ENCODE measurements around the gene CEMIP2. TPM values are rescaled to one million over a fixed set of nuclear protein-coding genes. Genes with fewer than 3 reads are reported as not detected.

The CEMIP2 gene
- total RNA-seq, 1 donor from 2014 or later = 139 TPM

DNA sequence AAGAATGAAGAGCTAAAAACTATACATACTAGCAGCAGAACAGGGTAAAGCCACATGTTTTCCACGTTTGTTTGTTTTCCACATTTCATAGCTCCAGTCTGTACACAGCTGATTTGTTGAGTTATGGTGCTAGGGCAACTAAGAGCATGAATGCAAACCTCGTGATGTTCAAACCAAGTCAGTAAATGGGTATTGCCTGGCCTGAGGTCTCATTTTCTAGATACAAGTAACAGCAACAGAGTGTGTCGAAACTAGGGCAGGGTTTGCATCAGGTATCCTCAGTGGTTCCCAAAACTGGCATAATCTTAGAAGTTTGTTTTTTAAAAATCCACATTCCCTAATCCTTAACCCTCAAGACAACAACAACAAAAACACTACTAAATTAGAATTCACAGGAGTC lies 89.3 kb downstream of the CEMIP2 start:
- peaks cover 2% of the 10 kb centered on the region for H3K9me3 Mint-ChIP-seq (ENCODE audit: unreplicated experiment)
- H3K4me1 Mint-ChIP-seq (ENCODE audit: low read depth, unreplicated experiment) = peaks cover 65% of the 10 kb centered on the region
- TF ChIP-seq, protein P1, sequence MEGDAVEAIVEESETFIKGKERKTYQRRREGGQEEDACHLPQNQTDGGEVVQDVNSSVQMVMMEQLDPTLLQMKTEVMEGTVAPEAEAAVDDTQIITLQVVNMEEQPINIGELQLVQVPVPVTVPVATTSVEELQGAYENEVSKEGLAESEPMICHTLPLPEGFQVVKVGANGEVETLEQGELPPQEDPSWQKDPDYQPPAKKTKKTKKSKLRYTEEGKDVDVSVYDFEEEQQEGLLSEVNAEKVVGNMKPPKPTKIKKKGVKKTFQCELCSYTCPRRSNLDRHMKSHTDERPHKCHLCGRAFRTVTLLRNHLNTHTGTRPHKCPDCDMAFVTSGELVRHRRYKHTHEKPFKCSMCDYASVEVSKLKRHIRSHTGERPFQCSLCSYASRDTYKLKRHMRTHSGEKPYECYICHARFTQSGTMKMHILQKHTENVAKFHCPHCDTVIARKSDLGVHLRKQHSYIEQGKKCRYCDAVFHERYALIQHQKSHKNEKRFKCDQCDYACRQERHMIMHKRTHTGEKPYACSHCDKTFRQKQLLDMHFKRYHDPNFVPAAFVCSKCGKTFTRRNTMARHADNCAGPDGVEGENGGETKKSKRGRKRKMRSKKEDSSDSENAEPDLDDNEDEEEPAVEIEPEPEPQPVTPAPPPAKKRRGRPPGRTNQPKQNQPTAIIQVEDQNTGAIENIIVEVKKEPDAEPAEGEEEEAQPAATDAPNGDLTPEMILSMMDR (IDR thresholded peaks at IDR 0.05; ENCODE audit: insufficient read depth, low read depth, low read length) = no peak
- TF ChIP-seq EZH2 (IDR thresholded peaks at IDR 0.05; ENCODE audit: insufficient read depth, low read length) = no peak
- H3K27ac ChIP-seq (ENCODE audit: low read depth, low read length) = no peak overlapping the region
- no peaks in the 10 kb centered on the region for H3K79me2 ChIP-seq (ENCODE audit: insufficient read depth, low read length)
- FAIRE-seq (no peak), DNase-seq (ENCODE audit: low read depth) (no peak)
- H3K4me1 ChIP-seq (ENCODE audit: insufficient read depth, low read length) = peaks cover 33% of the 10 kb centered on the region
- no peaks in the 10 kb centered on the region for H3K9me3 ChIP-seq (ENCODE audit: insufficient read depth, low read depth, low read length)
- no peaks in the 10 kb centered on the region for H3K27me3 ChIP-seq (ENCODE audit: insufficient read depth, low read length)
- H3K27me3 Mint-ChIP-seq (ENCODE audit: low read depth, unreplicated experiment) = no peaks in the 10 kb centered on the region
- H3K36me3 Mint-ChIP-seq (ENCODE audit: low read depth, unreplicated experiment) = peaks cover 5% of the 10 kb centered on the region
- H4K20me1 ChIP-seq (ENCODE audit: insufficient read depth, low read length) = no peaks in the 10 kb centered on the region
- H3K9ac ChIP-seq (ENCODE audit: low read length) = no peak overlapping the region
- no peak overlapping the region for H2AFZ ChIP-seq (ENCODE audit: low read depth, low read length)
- H3K4me3 Mint-ChIP-seq (ENCODE audit: unreplicated experiment) = peak overlapping the region; percentile 18
- H3K36me3 ChIP-seq (ENCODE audit: insufficient read depth, low read length) = no peaks in the 10 kb centered on the region
- no peak overlapping the region for H3K27ac Mint-ChIP-seq (ENCODE audit: unreplicated experiment)
- no peak overlapping the region for H3K4me2 ChIP-seq (ENCODE audit: low read length)
- H3K4me3 ChIP-seq (ENCODE audit: insufficient read depth, low read depth, low read length) = no peak overlapping the region

DNA sequence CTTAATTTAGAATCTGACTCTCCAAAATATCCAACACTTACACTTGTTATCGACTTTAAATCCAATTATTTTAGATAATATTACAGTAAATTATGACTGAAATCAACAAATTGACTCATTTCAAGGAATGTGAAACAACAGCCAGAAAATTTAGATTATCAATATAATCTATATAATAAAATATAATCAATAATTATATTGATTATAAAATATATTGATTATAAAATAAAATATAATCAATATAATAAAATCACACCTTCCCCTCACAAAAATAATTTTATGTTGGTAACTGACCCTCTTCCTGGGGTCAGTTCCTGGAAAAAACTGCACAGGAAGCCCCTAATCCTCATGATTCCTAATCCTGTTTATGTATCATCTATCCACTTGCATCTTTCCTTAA lies 91.1 kb downstream of the CEMIP2 start:
- no peak overlapping the region for H3K4me2 ChIP-seq (ENCODE audit: low read length)
- no peaks in the 10 kb centered on the region for H3K36me3 ChIP-seq (ENCODE audit: insufficient read depth, low read length)
- H3K4me1 ChIP-seq (ENCODE audit: insufficient read depth, low read length) = peaks cover 26% of the 10 kb centered on the region
- no peaks in the 10 kb centered on the region for H3K27me3 ChIP-seq (ENCODE audit: insufficient read depth, low read length)
- FAIRE-seq (no peak), DNase-seq (ENCODE audit: low read depth) (no peak)
- no peak overlapping the region for H3K9ac ChIP-seq (ENCODE audit: low read length)
- H3K9me3 ChIP-seq (ENCODE audit: insufficient read depth, low read depth, low read length) = no peaks in the 10 kb centered on the region
- H4K20me1 ChIP-seq (ENCODE audit: insufficient read depth, low read length) = no peaks in the 10 kb centered on the region
- H3K79me2 ChIP-seq (ENCODE audit: insufficient read depth, low read length) = no peaks in the 10 kb centered on the region
- no peak overlapping the region for H3K4me3 ChIP-seq (ENCODE audit: insufficient read depth, low read depth, low read length)
- H3K4me3 Mint-ChIP-seq (ENCODE audit: unreplicated experiment) = no peak overlapping the region
- no peak overlapping the region for H2AFZ ChIP-seq (ENCODE audit: low read depth, low read length)
- H3K36me3 Mint-ChIP-seq (ENCODE audit: low read depth, unreplicated experiment) = peaks cover 5% of the 10 kb centered on the region
- H3K27ac Mint-ChIP-seq (ENCODE audit: unreplicated experiment) = no peak overlapping the region
- H3K4me1 Mint-ChIP-seq (ENCODE audit: low read depth, unreplicated experiment) = peaks cover 50% of the 10 kb centered on the region
- no peaks in the 10 kb centered on the region for H3K27me3 Mint-ChIP-seq (ENCODE audit: low read depth, unreplicated experiment)
- TF ChIP-seq, protein P1 (IDR thresholded peaks at IDR 0.05; ENCODE audit: insufficient read depth, low read depth, low read length) = no peak
- TF ChIP-seq EZH2 (IDR thresholded peaks at IDR 0.05; ENCODE audit: insufficient read depth, low read length) = no peak
- H3K9me3 Mint-ChIP-seq (ENCODE audit: unreplicated experiment) = peaks cover 2% of the 10 kb centered on the region
- H3K27ac ChIP-seq (ENCODE audit: low read depth, low read length) = no peak overlapping the region

DNA sequence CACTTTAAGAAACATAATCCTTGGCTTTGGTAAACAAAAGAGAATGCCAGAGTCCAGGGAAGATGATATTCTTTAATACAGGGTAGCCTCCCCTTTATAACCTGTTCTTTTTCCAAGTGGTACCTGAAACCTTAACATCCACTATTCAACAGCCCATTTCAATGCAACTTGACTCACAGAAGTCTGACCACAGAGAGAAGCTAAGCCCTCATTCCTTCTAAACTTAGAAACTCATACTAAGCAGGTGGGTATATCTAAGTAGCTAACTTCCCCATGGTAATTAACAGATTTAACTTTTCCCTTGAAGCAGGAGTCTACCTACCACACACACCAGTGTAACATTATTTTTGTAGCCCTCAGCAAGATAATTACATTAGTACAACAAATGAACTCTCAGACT lies 91.9 kb downstream of the CEMIP2 start:
- H3K27me3 Mint-ChIP-seq (ENCODE audit: low read depth, unreplicated experiment) = no peaks in the 10 kb centered on the region
- peaks cover 5% of the 10 kb centered on the region for H3K36me3 Mint-ChIP-seq (ENCODE audit: low read depth, unreplicated experiment)
- H3K27ac Mint-ChIP-seq (ENCODE audit: unreplicated experiment) = no peak overlapping the region
- FAIRE-seq = no peak
- H3K9ac ChIP-seq (ENCODE audit: low read length) = no peak overlapping the region
- H3K79me2 ChIP-seq (ENCODE audit: insufficient read depth, low read length) = no peaks in the 10 kb centered on the region
- peaks cover 2% of the 10 kb centered on the region for H3K9me3 Mint-ChIP-seq (ENCODE audit: unreplicated experiment)
- DNase-seq (ENCODE audit: low read depth) = no peak
- H2AFZ ChIP-seq (ENCODE audit: low read depth, low read length) = no peak overlapping the region
- H3K4me2 ChIP-seq (ENCODE audit: low read length) = no peak overlapping the region
- TF ChIP-seq EZH2 (IDR thresholded peaks at IDR 0.05; ENCODE audit: insufficient read depth, low read length) = no peak
- TF ChIP-seq, protein P1 (IDR thresholded peaks at IDR 0.05; ENCODE audit: insufficient read depth, low read depth, low read length) = no peak
- no peaks in the 10 kb centered on the region for H3K9me3 ChIP-seq (ENCODE audit: insufficient read depth, low read depth, low read length)
- H4K20me1 ChIP-seq (ENCODE audit: insufficient read depth, low read length) = no peaks in the 10 kb centered on the region
- H3K4me1 ChIP-seq (ENCODE audit: insufficient read depth, low read length) = peaks cover 19% of the 10 kb centered on the region
- H3K27me3 ChIP-seq (ENCODE audit: insufficient read depth, low read length) = no peaks in the 10 kb centered on the region
- H3K36me3 ChIP-seq (ENCODE audit: insufficient read depth, low read length) = no peaks in the 10 kb centered on the region
- no peak overlapping the region for H3K27ac ChIP-seq (ENCODE audit: low read depth, low read length)
- H3K4me3 ChIP-seq (ENCODE audit: insufficient read depth, low read depth, low read length) = no peak overlapping the region
- no peak overlapping the region for H3K4me3 Mint-ChIP-seq (ENCODE audit: unreplicated experiment)
- peaks cover 42% of the 10 kb centered on the region for H3K4me1 Mint-ChIP-seq (ENCODE audit: low read depth, unreplicated experiment)

All from astrocyte (in vitro differentiated cells and primary cell).